SK-N-SH treated with all-trans-retinoic acid at 6 μM for 48 hours (cell line): ENCODE data around the gene LMTK2.

ENCODE experiments used
- ARNTL ChIP-seq: fragments of 450-650 bp; formaldehyde crosslinking; IDR thresholded peaks from 2 replicates; pipeline ENCODE4 v1.5.0; 2020; ENCODE audit warnings: low read depth, mild to moderate bottlenecking, moderate library complexity, borderline replicate concordance
- ISL1 ChIP-seq: fragments of 250-450 bp; sonication (Bioruptor Pico); IDR thresholded peaks from 2 replicates; pipeline ENCODE4 v2.1.2; 2022; ENCODE audit warnings: mild to moderate bottlenecking, moderate library complexity
- PPARA ChIP-seq: fragments of 250-450 bp; sonication (Bioruptor Pico); IDR thresholded peaks from 2 replicates; pipeline ENCODE4 v1.5.0; 2020; ENCODE audit warnings: mild to moderate bottlenecking, borderline replicate concordance
- SNAI2 ChIP-seq: fragments of 250-450 bp; sonication (Bioruptor Pico); IDR thresholded peaks from 2 replicates; pipeline ENCODE4 v1.5.0; 2020; ENCODE audit warnings: mild to moderate bottlenecking, moderate library complexity
- TOX ChIP-seq: fragments of 250-450 bp; sonication (Bioruptor Pico); IDR thresholded peaks from 2 replicates; pipeline ENCODE4 v1.8.0; 2021; ENCODE audit warnings: mild to moderate bottlenecking, moderate library complexity, borderline replicate concordance
- ZNF565 ChIP-seq: fragments of 450-650 bp; formaldehyde crosslinking; conservative IDR thresholded peaks from 2 replicates; pipeline ENCODE4 v1.5.0; 2020; ENCODE audit warnings: low read depth, mild to moderate bottlenecking, moderate library complexity
- ZNF8 ChIP-seq: fragments of 450-650 bp; formaldehyde crosslinking; IDR thresholded peaks from 2 replicates; pipeline ENCODE4 v1.5.0; 2020; ENCODE audit warnings: mild to moderate bottlenecking, moderate library complexity
- TF ChIP-seq, protein P1 (sequence below): fragments of 250-450 bp; sonication (Bioruptor Pico); IDR thresholded peaks from 2 replicates; pipeline ENCODE4 v1.8.0; 2020; ENCODE audit warnings: mild to moderate bottlenecking, moderate library complexity, borderline replicate concordance
- TF ChIP-seq, protein P2 (sequence below): fragments of 250-450 bp; sonication (Bioruptor Pico); IDR thresholded peaks from 2 replicates; pipeline ENCODE4 v1.5.0; 2020; ENCODE audit warnings: mild to moderate bottlenecking, moderate library complexity

DNA sequence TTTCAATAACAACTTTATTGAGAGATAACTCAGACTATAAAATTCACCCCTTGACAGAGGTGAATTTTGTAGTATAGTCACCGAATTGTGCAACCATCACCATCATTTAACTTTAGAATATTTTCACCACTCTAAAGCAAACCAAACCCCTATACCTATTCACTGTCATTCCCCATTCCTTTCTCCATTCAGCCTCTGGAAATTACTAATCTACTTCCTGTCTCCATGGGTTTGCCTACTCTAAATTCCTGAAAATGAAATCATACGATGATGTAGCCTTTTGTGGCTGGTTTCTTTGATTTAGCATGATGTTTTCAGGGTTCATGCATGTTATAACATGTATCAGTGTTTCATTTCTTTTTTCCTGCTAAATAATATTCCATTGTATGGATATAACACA is 15.6 kb upstream of the LMTK2 start:
- TF ChIP-seq PPARA (CRISPR knock-in tag), result no peak
- no peak for TF ChIP-seq SNAI2 (CRISPR knock-in tag)
- TF ChIP-seq, protein P1, sequence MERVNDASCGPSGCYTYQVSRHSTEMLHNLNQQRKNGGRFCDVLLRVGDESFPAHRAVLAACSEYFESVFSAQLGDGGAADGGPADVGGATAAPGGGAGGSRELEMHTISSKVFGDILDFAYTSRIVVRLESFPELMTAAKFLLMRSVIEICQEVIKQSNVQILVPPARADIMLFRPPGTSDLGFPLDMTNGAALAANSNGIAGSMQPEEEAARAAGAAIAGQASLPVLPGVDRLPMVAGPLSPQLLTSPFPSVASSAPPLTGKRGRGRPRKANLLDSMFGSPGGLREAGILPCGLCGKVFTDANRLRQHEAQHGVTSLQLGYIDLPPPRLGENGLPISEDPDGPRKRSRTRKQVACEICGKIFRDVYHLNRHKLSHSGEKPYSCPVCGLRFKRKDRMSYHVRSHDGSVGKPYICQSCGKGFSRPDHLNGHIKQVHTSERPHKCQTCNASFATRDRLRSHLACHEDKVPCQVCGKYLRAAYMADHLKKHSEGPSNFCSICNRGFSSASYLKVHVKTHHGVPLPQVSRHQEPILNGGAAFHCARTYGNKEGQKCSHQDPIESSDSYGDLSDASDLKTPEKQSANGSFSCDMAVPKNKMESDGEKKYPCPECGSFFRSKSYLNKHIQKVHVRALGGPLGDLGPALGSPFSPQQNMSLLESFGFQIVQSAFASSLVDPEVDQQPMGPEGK (CRISPR knock-in tag), result no peak
- no peak for TF ChIP-seq ZNF8 (CRISPR knock-in tag)
- no peak for TF ChIP-seq TOX (CRISPR knock-in tag)
- no peak for TF ChIP-seq ISL1 (CRISPR knock-in tag)
- no peak for TF ChIP-seq ARNTL (CRISPR knock-in tag)
- TF ChIP-seq ZNF565, result no peak
- TF ChIP-seq, protein P2, sequence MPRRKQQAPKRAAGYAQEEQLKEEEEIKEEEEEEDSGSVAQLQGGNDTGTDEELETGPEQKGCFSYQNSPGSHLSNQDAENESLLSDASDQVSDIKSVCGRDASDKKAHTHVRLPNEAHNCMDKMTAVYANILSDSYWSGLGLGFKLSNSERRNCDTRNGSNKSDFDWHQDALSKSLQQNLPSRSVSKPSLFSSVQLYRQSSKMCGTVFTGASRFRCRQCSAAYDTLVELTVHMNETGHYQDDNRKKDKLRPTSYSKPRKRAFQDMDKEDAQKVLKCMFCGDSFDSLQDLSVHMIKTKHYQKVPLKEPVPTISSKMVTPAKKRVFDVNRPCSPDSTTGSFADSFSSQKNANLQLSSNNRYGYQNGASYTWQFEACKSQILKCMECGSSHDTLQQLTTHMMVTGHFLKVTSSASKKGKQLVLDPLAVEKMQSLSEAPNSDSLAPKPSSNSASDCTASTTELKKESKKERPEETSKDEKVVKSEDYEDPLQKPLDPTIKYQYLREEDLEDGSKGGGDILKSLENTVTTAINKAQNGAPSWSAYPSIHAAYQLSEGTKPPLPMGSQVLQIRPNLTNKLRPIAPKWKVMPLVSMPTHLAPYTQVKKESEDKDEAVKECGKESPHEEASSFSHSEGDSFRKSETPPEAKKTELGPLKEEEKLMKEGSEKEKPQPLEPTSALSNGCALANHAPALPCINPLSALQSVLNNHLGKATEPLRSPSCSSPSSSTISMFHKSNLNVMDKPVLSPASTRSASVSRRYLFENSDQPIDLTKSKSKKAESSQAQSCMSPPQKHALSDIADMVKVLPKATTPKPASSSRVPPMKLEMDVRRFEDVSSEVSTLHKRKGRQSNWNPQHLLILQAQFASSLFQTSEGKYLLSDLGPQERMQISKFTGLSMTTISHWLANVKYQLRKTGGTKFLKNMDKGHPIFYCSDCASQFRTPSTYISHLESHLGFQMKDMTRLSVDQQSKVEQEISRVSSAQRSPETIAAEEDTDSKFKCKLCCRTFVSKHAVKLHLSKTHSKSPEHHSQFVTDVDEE (CRISPR knock-in tag), result no peak
